HepG2 (cell line): Measurements from ENCODE around the gene NOVA2. TPM values are rescaled to one million over a fixed set of nuclear protein-coding genes. Genes with fewer than 3 reads are reported as not detected.
A peak's percentile ranks its signal among the peaks of the same experiment; 100 is the strongest.

Experiments used
- ASH2L ChIP-seq: fragments of 300-600, 200-600 bp; sonication (generic); IDR thresholded peaks from 2 replicates; pipeline ENCODE4 v1.7.0; 2017; ENCODE audit warnings: low read depth, mild to moderate bottlenecking, moderate library complexity, mixed read lengths, low read length; ENCODE audit not compliant: insufficient read length
- MIER3 ChIP-seq: IDR thresholded peaks from 2 replicates; pipeline ENCODE4 v1.6.1; 2016; ENCODE audit warnings: missing compliant biosample characterization, borderline replicate concordance
- MTA1 ChIP-seq: sonication (generic); formaldehyde crosslinking; IDR thresholded peaks from 2 replicates; pipeline ENCODE4 v1.4.0; 2020; ENCODE audit warnings: missing genetic modification reagents, mild to moderate bottlenecking, borderline replicate concordance
- NCOA2 ChIP-seq: sonication (generic); formaldehyde crosslinking; IDR thresholded peaks from 2 replicates; pipeline ENCODE4 v1.8.0; 2022; ENCODE audit warnings: inconsistent platforms
- NCOA5 ChIP-seq: sonication (generic); formaldehyde crosslinking; IDR thresholded peaks from 2 replicates; pipeline ENCODE4 v1.4.0; 2020; ENCODE audit warnings: missing genetic modification reagents
- NFYB ChIP-seq: sonication (generic); formaldehyde crosslinking; IDR thresholded peaks from 2 replicates; pipeline ENCODE4 v1.4.0; 2020; ENCODE audit warnings: missing genetic modification reagents
- RBM22 ChIP-seq: fragments of 200-400 bp; formaldehyde crosslinking; optimal IDR thresholded peaks from 2 replicates; pipeline ENCODE3; 2017; ENCODE audit warnings: mild to moderate bottlenecking, low read length, moderate library complexity
- RFX1 ChIP-seq: fragments of 450-650 bp; IDR thresholded peaks from 2 replicates; pipeline ENCODE4 v1.6.1; 2017
- SMAD9 ChIP-seq: sonication (generic); formaldehyde crosslinking; IDR thresholded peaks from 2 replicates; pipeline ENCODE4 v1.5.1; 2020; ENCODE audit warnings: mild to moderate bottlenecking, missing genetic modification reagents
- SP2 ChIP-seq: sonication (generic); formaldehyde crosslinking; IDR thresholded peaks from 2 replicates; pipeline ENCODE4 v1.5.1; 2020; ENCODE audit warnings: mild to moderate bottlenecking, missing genetic modification reagents
- SRY ChIP-seq: sonication (generic); formaldehyde crosslinking; IDR thresholded peaks from 2 replicates; pipeline ENCODE4 v1.8.0; 2022; ENCODE audit warnings: mild to moderate bottlenecking, missing genetic modification reagents
- STAG1 ChIP-seq: sonication (generic); formaldehyde crosslinking; IDR thresholded peaks from 2 replicates; pipeline ENCODE4 v1.4.0; 2020; ENCODE audit warnings: missing genetic modification reagents
- TOPORS ChIP-seq: sonication (generic); formaldehyde crosslinking; IDR thresholded peaks from 2 replicates; pipeline ENCODE4 v1.8.0; 2023; ENCODE audit warnings: mild to moderate bottlenecking, missing genetic modification reagents
- ZBTB20 ChIP-seq: sonication (generic); formaldehyde crosslinking; IDR thresholded peaks from 2 replicates; pipeline ENCODE4 v1.8.1; 2023; ENCODE audit warnings: missing genetic modification reagents, low read depth, mild to moderate bottlenecking, borderline replicate concordance
- ZKSCAN8 ChIP-seq: IDR thresholded peaks from 2 replicates; pipeline ENCODE4 v1.6.1; 2016; ENCODE audit warnings: borderline replicate concordance, missing genetic modification reagents, missing compliant biosample characterization
- ZNF20 ChIP-seq: sonication (generic); formaldehyde crosslinking; IDR thresholded peaks from 2 replicates; pipeline ENCODE4 v1.4.0; 2020; ENCODE audit warnings: mild to moderate bottlenecking, moderate library complexity, missing genetic modification reagents
- ZNF772 ChIP-seq: sonication (generic); formaldehyde crosslinking; IDR thresholded peaks from 2 replicates; pipeline ENCODE4 v1.5.0; 2020; ENCODE audit warnings: mild to moderate bottlenecking, missing genetic modification reagents
- ZNF777 ChIP-seq: sonication (generic); formaldehyde crosslinking; IDR thresholded peaks from 2 replicates; pipeline ENCODE4 v1.4.0; 2020; ENCODE audit warnings: missing genetic modification reagents
- polyA plus RNA-seq, 8 experiments: library from polyadenylated mRNA; depleted of rRNA in 3 of 8; stranded (reverse) in 7 of 8; unstranded in 1 of 8; fragments of >200 nt; fragmentation: Illumina TruSeq in 4 of 8; extraction: Trizol in 4 of 8; gene quantifications; 2 replicates each; pipeline versions ENCODE4 v1.2.1 to v1.2.3, GENCODE V29; 2011 to 2016; ENCODE audit warnings: low read depth in 4 of 8, missing spikeins in 1 of 8, mixed read lengths in 1 of 8; ENCODE audit not compliant: insufficient read depth in 1 of 8
- total RNA-seq, 5 experiments: library from RNA; depleted of rRNA; stranded (reverse); fragments of >200 nt; fragmentation: Illumina TruSeq; extraction: Trizol; gene quantifications; 2 replicates each; pipeline ENCODE4 v1.2.3, GENCODE V29; 2016; ENCODE audit warnings: low read depth in 1 of 5
- TF ChIP-seq, protein P1 (sequence below): sonication (generic); formaldehyde crosslinking; IDR thresholded peaks from 2 replicates; pipeline ENCODE4 v1.5.1; 2020; ENCODE audit warnings: missing genetic modification reagents, mild to moderate bottlenecking, borderline replicate concordance
- TF ChIP-seq, protein P2 (sequence below): sonication (generic); formaldehyde crosslinking; IDR thresholded peaks from 2 replicates; pipeline ENCODE4 v1.4.0; 2020; ENCODE audit warnings: mild to moderate bottlenecking, missing genetic modification reagents
- TF ChIP-seq, protein P3 (sequence below): sonication (generic); formaldehyde crosslinking; conservative IDR thresholded peaks from 2 replicates; pipeline ENCODE4 v1.8.0; 2022; ENCODE audit warnings: mild to moderate bottlenecking, moderate library complexity, missing genetic modification reagents
- TF ChIP-seq, protein P4 (sequence below): sonication (generic); formaldehyde crosslinking; IDR thresholded peaks from 2 replicates; pipeline ENCODE4 v1.5.1; 2020; ENCODE audit warnings: mild to moderate bottlenecking, missing genetic modification reagents, moderate library complexity

NOVA2 gene
- total and polyA plus RNA-seq, 2 of the 13 experiments (the other 11 are each of a cell fraction or from before 2014, with no cell fraction given) = not detected

DNA sequence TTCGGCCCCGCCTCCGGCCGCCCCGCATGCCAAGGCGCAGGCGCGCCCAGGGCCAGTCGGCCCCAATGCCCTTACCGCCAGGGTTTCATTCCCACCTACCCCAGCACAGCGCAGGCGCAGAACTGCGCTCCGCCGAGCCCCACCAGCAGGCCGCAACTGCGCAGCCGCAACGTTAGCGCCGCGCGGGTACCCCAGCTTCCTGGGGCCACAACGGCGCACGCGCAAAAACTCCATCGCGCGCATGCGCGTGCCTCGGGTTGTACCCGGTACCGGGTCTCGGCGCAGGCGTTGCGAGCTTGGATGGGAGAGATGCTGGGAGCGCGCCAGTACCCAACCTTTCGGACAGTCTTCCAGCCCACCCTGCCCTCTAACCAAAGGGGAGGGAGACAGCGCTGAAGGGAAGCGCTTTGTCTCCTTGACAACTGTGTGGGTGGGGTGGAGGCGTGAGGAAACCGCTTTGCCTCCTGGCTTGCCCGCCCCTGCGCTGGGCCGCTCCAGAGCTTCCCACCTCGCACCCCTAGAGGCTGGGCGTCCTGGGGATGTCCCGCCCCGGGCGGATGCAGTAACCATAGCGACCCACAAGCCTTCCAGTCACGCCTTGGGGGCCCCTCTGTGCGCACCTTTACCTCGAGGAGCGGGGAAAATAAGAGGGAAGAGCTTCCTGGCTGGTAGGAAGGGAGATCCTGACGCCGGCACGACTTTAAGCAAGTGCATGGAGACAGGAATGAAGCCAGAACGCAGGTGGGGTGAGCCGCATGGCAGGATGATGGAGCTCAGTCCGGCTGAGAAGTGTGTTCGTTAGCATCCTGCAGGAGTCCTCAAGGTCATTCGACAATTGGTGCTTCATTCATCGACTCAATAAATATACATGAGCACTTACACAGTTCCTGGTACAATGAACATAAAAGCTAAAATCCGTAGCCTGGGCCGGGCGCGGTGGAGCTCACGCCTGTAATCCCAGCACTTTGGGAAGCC lies 70.7 kb downstream of the NOVA2 start (continued):
- TF ChIP-seq, protein P1, sequence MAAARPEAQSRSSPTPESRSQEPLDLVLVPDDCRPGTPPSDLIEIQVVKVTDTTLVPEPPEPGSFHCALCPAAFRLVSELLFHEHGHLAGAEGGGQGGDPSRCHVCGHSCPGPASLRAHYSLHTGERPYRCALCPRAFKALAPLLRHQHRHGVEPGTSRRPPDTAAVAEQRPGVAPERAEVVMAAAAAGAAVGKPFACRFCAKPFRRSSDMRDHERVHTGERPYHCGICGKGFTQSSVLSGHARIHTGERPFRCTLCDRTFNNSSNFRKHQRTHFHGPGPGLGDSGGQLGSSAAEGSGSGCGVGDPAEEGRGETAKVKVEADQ (CRISPR knock-in tag) = no peak; the same call in 1 of the 2 replicates
- TF ChIP-seq, protein P2, sequence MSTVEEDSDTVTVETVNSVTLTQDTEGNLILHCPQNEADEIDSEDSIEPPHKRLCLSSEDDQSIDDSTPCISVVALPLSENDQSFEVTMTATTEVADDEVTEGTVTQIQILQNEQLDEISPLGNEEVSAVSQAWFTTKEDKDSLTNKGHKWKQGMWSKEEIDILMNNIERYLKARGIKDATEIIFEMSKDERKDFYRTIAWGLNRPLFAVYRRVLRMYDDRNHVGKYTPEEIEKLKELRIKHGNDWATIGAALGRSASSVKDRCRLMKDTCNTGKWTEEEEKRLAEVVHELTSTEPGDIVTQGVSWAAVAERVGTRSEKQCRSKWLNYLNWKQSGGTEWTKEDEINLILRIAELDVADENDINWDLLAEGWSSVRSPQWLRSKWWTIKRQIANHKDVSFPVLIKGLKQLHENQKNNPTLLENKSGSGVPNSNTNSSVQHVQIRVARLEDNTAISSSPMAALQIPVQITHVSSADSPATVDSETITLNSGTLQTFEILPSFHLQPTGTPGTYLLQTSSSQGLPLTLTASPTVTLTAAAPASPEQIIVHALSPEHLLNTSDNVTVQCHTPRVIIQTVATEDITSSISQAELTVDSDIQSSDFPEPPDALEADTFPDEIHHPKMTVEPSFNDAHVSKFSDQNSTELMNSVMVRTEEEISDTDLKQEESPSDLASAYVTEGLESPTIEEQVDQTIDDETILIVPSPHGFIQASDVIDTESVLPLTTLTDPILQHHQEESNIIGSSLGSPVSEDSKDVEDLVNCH = no peak
- TF ChIP-seq ZNF20 (CRISPR knock-in tag) = no peak
- 0 out of 2 replicates have a peak, but pooled peaks have one; percentile 38 for TF ChIP-seq SMAD9
- no peak for TF ChIP-seq NCOA2
- TF ChIP-seq ZBTB20 = 0 out of 2 replicates have a peak, but pooled peaks have one; percentile 9
- peak; percentile 35; the same call in 1 of the 2 replicates for TF ChIP-seq SP2 (CRISPR knock-in tag)
- TF ChIP-seq, protein P3, sequence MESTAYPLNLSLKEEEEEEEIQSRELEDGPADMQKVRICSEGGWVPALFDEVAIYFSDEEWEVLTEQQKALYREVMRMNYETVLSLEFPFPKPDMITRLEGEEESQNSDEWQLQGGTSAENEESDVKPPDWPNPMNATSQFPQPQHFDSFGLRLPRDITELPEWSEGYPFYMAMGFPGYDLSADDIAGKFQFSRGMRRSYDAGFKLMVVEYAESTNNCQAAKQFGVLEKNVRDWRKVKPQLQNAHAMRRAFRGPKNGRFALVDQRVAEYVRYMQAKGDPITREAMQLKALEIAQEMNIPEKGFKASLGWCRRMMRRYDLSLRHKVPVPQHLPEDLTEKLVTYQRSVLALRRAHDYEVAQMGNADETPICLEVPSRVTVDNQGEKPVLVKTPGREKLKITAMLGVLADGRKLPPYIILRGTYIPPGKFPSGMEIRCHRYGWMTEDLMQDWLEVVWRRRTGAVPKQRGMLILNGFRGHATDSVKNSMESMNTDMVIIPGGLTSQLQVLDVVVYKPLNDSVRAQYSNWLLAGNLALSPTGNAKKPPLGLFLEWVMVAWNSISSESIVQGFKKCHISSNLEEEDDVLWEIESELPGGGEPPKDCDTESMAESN (CRISPR knock-in tag) = no peak
- TF ChIP-seq, protein P4, sequence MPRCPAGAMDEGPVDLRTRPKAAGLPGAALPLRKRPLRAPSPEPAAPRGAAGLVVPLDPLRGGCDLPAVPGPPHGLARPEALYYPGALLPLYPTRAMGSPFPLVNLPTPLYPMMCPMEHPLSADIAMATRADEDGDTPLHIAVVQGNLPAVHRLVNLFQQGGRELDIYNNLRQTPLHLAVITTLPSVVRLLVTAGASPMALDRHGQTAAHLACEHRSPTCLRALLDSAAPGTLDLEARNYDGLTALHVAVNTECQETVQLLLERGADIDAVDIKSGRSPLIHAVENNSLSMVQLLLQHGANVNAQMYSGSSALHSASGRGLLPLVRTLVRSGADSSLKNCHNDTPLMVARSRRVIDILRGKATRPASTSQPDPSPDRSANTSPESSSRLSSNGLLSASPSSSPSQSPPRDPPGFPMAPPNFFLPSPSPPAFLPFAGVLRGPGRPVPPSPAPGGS (CRISPR knock-in tag) = peak; percentile 75; the same call in 1 of the 2 replicates
- TF ChIP-seq NCOA5 (CRISPR knock-in tag) = no peak
- TF ChIP-seq SRY (CRISPR knock-in tag) = no peak; the same call in 1 of the 2 replicates
- TF ChIP-seq ZNF772 = no peak
- TF ChIP-seq MTA1 = no peak
- no peak for TF ChIP-seq STAG1 (CRISPR knock-in tag)
- TF ChIP-seq ZKSCAN8 (CRISPR knock-in tag) = no peak
- 0 out of 2 replicates have a peak, but pooled peaks have one; percentile 28 for TF ChIP-seq ZNF777 (CRISPR knock-in tag)
- no peak for TF ChIP-seq ASH2L
- peak; percentile 72 for TF ChIP-seq RFX1
- no peak for TF ChIP-seq RBM22
- TF ChIP-seq NFYB (CRISPR knock-in tag) = 0 out of 2 replicates have a peak, but pooled peaks have one; percentile 14
- no peak for TF ChIP-seq TOPORS
- TF ChIP-seq MIER3 (CRISPR knock-in tag) = 0 out of 2 replicates have a peak, but pooled peaks have one; percentile 6
